ENCODE data around the gene MTCL1. TPM values are rescaled to one million over a fixed set of nuclear protein-coding genes. Genes with fewer than 3 reads are reported as not detected.

The MTCL1 gene
- total and polyA plus RNA-seq, 11 donors = 4.7 to 17.7 (median 9.5) TPM

DNA sequence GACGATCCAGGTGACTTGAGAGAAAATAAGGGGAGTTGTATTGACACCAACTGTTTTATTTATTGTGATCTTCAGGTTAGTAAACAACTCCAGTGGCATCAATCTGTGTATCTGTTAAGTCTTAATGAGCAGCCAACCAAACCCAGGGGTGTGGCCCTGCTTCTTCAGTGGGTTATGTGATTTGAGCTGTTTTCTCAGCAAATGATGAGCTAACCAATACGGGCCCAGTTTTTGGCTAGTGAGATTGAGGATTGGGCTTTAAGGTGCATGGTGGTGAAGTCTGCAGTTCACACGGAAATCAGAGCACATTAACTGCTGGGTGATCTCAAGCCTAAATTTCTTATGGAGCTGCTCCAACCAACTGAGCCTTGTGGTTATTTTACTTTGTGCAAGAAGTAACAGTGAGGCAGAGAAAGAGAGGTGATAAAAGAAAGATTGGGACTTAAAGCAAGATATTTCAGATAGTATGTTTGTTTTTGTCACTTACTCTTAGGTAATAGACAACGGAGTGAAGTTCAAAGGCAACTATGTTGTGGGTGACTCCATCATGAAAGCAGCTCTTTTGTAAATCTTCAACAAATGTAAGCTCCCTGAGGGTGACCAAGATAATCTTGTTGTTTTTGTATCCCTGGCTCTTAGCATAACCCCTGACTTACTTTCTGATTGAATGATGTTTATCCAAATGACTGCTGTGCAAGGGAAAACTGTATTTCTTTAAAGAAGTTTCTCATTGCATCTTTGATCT lies 2.4 kb downstream of the MTCL1 start:
- Histone ChIP-seq H3K4me1 (peaks cover 0 to 31% (median 19%) of the 10 kb centered on the region in 12 donors), H3K4me3 (peak overlapping the region in 6 of 12 donors; percentile 67 to 95 (median 78)), H3K36me3 (no peaks in the 10 kb centered on the region), H3K9me3 (no peaks in the 10 kb centered on the region), H3K27ac (peak overlapping the region in 3 of 12 donors; percentile 78 to 90 (median 88)), H3K27me3 (peaks cover 0 to 31% (median 0%) of the 10 kb centered on the region in 9 donors)
- no peak for DNase-seq
- no peak for TF ChIP-seq POLR2A (IDR thresholded peaks at IDR 0.05)
- TF ChIP-seq, protein P1, sequence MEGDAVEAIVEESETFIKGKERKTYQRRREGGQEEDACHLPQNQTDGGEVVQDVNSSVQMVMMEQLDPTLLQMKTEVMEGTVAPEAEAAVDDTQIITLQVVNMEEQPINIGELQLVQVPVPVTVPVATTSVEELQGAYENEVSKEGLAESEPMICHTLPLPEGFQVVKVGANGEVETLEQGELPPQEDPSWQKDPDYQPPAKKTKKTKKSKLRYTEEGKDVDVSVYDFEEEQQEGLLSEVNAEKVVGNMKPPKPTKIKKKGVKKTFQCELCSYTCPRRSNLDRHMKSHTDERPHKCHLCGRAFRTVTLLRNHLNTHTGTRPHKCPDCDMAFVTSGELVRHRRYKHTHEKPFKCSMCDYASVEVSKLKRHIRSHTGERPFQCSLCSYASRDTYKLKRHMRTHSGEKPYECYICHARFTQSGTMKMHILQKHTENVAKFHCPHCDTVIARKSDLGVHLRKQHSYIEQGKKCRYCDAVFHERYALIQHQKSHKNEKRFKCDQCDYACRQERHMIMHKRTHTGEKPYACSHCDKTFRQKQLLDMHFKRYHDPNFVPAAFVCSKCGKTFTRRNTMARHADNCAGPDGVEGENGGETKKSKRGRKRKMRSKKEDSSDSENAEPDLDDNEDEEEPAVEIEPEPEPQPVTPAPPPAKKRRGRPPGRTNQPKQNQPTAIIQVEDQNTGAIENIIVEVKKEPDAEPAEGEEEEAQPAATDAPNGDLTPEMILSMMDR (IDR thresholded peaks at IDR 0.05) = no peak
- intact Hi-C loops (cut with DNase I) = loop anchor here in 3 of 10 donors (10.0 kb wide), 2 partner anchors 357 to 437 kb away; no protein-coding TSS in a partner anchor
- WGBS, 4 donors = 57 to 74% (median 69%) methylated on average over 4 of the region's 4 CpGs
- no peak for ATAC-seq

DNA sequence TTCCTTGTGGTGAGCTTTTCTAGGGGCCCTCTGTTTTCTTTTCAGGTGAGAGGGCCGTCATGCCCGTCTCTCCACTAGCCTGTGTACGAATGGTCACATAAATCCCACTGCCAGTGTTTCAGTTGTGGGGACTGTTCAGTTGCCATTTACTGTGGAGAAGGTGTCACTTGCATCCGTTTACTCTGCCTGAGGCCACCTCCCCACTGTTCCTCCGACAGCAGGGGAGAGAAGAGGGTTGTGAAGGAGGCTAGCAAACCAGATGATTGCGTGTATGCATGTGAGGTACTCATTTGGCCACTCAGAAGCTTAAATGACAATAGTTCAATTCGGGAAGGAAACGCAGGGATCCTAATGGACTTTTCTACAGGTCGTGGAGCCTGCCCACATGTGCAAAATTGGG lies 3.3 kb downstream of the MTCL1 start:
- TF ChIP-seq, protein P1 (IDR thresholded peaks at IDR 0.05) = no peak
- TF ChIP-seq POLR2A (IDR thresholded peaks at IDR 0.05) = no peak
- H3K4me1 ChIP-seq = peaks cover 0 to 29% (median 19%) of the 10 kb centered on the region in 12 donors
- 92 to 93% (median 92%) methylated on average over 9 of the region's 9 CpGs for WGBS, 4 donors
- H3K27me3 ChIP-seq = peaks cover 0 to 23% (median 0%) of the 10 kb centered on the region in 9 donors
- intact Hi-C loops (cut with DNase I) = loop anchor here in 3 of 10 donors (10.0 kb wide), 2 partner anchors 356 to 436 kb away; no protein-coding TSS in a partner anchor
- DNase-seq (no peak), ATAC-seq (no peak)
- no peaks in the 10 kb centered on the region for H3K9me3 ChIP-seq
- peak overlapping the region in 1 of 12 donors; percentile 88 for H3K27ac ChIP-seq
- H3K4me3 ChIP-seq = no peak overlapping the region
- no peaks in the 10 kb centered on the region for H3K36me3 ChIP-seq

DNA sequence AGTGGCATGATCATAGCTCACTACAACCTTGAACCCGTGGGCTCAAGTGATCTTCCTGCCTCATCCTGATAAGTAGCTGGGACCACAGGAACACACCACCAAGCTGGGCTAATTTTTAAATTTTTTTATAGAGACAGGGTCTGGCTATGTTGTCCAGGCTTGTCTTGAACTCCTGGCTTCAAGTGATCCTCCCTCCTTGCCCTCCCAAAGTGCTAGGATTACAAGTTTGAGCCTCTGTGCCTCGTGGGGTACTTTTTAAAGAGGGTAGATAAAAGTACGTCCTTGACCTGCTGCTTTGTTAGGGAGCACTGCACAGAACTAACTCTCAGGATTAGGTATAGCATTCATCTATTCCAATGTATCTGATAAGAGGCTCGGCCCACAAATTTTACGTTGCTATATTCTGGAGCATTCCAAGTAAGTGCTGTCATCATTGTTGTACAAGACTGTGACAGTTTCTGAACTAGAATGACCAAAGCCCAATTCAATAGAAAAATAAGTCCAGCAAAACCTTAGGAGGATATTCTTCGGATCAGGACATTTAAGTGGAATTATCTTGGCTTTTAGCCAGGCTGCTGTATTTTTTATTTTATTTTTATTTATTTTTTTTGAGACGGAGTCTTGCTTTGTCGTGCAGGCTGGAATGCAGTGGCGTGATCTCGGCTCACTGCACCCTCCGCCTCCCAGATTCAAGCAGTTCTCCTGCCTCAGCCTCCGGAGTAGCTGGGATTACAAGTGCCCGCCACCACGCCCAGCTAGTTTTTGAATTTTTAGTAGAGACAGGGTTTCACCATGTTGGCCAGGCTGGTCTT lies 4.1 kb downstream of the MTCL1 start:
- DNase-seq (no peak), ATAC-seq (no peak)
- Histone ChIP-seq H3K36me3 (no peaks in the 10 kb centered on the region), H3K27me3 (peaks cover 0 to 19% (median 0%) of the 10 kb centered on the region in 9 donors), H3K9me3 (no peaks in the 10 kb centered on the region), H3K4me3 (no peak overlapping the region), H3K4me1 (peaks cover 0 to 22% (median 11%) of the 10 kb centered on the region in 12 donors), H3K27ac (peak overlapping the region in 1 of 12 donors; percentile 88)
- intact Hi-C loops (cut with DNase I) = loop anchor here in 3 of 10 donors (10.0 kb wide), 2 partner anchors 355 to 435 kb away; no protein-coding TSS in a partner anchor
- WGBS, 4 donors = 82 to 91% (median 89%) methylated on average over 14 of the region's 14 CpGs
- no peak for TF ChIP-seq POLR2A (IDR thresholded peaks at IDR 0.05)
- TF ChIP-seq, protein P1 (IDR thresholded peaks at IDR 0.05) = no peak

DNA sequence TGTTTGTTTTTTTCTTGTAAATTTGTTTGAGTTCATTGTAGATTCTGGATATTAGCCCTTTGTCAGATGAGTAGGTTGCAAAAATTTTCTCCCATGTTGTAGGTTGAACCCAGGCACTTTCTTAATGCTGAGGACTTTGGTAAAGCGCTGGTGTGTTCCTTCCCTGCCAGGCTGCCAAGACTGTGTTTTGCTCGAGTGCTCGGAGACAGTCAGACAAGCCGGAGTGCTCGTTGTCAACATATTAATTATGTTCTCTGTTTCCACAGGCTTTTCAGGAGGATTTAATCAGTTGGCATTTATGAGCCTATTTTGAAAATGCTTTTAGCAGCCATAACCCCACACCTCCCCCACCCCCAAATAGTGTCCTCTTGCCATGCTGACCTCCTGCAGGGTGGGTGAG lies 6.4 kb downstream of the MTCL1 start:
- no peak for ATAC-seq
- H3K27me3 ChIP-seq = peaks cover 0 to 10% (median 0%) of the 10 kb centered on the region in 9 donors
- intact Hi-C loops (cut with DNase I) = no loop called here
- H3K4me3 ChIP-seq = no peak overlapping the region
- no peaks in the 10 kb centered on the region for H3K9me3 ChIP-seq
- WGBS, 4 donors = 65 to 93% (median 78%) methylated on average over 5 of the region's 5 CpGs
- DNase-seq = no peak
- TF ChIP-seq, protein P1 (IDR thresholded peaks at IDR 0.05) = no peak
- no peak for TF ChIP-seq POLR2A (IDR thresholded peaks at IDR 0.05)
- peak overlapping the region in 2 of 12 donors; percentile 24 to 68 for H3K27ac ChIP-seq
- peaks cover 0 to 12% (median 5%) of the 10 kb centered on the region in 12 donors for H3K4me1 ChIP-seq
- H3K36me3 ChIP-seq = no peaks in the 10 kb centered on the region

Data from heart left ventricle (tissue), 16 donors.